ENCODE measurements around the gene EMP1.

GRCh38 chr12:13229504-13229903 lies 33.0 kb downstream of the EMP1 start:
- no peak for TF ChIP-seq RAD21 (conservative IDR thresholded peaks at IDR 0.05 in 1 of 2, IDR thresholded peaks at IDR 0.05 in 1 of 2)
- no peak for TF ChIP-seq POLR2A (IDR thresholded peaks at IDR 0.05; ENCODE audit: low read length)
- TF ChIP-seq MAFK (IDR thresholded peaks at IDR 0.05; ENCODE audit: partially characterized antibody) = no peak
- no peak for TF ChIP-seq RCOR1 (IDR thresholded peaks at IDR 0.05; ENCODE audit: low read depth, low read length)
- TF ChIP-seq, protein P1, sequence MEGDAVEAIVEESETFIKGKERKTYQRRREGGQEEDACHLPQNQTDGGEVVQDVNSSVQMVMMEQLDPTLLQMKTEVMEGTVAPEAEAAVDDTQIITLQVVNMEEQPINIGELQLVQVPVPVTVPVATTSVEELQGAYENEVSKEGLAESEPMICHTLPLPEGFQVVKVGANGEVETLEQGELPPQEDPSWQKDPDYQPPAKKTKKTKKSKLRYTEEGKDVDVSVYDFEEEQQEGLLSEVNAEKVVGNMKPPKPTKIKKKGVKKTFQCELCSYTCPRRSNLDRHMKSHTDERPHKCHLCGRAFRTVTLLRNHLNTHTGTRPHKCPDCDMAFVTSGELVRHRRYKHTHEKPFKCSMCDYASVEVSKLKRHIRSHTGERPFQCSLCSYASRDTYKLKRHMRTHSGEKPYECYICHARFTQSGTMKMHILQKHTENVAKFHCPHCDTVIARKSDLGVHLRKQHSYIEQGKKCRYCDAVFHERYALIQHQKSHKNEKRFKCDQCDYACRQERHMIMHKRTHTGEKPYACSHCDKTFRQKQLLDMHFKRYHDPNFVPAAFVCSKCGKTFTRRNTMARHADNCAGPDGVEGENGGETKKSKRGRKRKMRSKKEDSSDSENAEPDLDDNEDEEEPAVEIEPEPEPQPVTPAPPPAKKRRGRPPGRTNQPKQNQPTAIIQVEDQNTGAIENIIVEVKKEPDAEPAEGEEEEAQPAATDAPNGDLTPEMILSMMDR (IDR thresholded peaks at IDR 0.05) = no peak
- no peak for TF ChIP-seq MAX (IDR thresholded peaks at IDR 0.05)
